ENCODE results near the gene WNT4.

The WNT4 gene

GRCh38 chr1:22179197-22179803, 36.4 kb upstream of the WNT4 start:
- Histone ChIP-seq H3K27ac (no peak overlapping the region), H3K4me1 (ENCODE audit: control insufficient read depth in 1 of 2, insufficient read depth in 1 of 2, low read depth in 1 of 2, low read length in 1 of 2) (no peaks in the 10 kb centered on the region), H3K36me3 (no peaks in the 10 kb centered on the region), H3K4me3 (ENCODE audit: low read depth in 1 of 2, low read length in 1 of 2) (no peak overlapping the region), H3K9me3 (no peaks in the 10 kb centered on the region), H3K27me3 (peaks cover 20% of the 10 kb centered on the region)
- TF ChIP-seq CTCF (IDR thresholded peaks at IDR 0.05), result no peak

- Histone ChIP-seq H3K9me3 (no peaks in the 10 kb centered on the region), H3K36me3 (no peaks in the 10 kb centered on the region), H3K27me3 (peaks cover 7% of the 10 kb centered on the region), H3K4me3 (ENCODE audit: low read depth in 1 of 2, low read length in 1 of 2) (no peak overlapping the region), H3K4me1 (ENCODE audit: control insufficient read depth in 1 of 2, insufficient read depth in 1 of 2, low read depth in 1 of 2, low read length in 1 of 2) (no peaks in the 10 kb centered on the region), H3K27ac (no peak overlapping the region)
- TF ChIP-seq CTCF (IDR thresholded peaks at IDR 0.05), result no peak
These were observed 34.6 kb upstream of the WNT4 start for GRCh38 chr1:22177354-22178003.

- H3K9me3 ChIP-seq, result no peaks in the 10 kb centered on the region
- no peaks in the 10 kb centered on the region for H3K36me3 ChIP-seq
- no peaks in the 10 kb centered on the region for H3K27me3 ChIP-seq
- no peak overlapping the region for H3K4me3 ChIP-seq (ENCODE audit: low read depth in 1 of 2, low read length in 1 of 2)
- no peak for TF ChIP-seq CTCF (IDR thresholded peaks at IDR 0.05)
- H3K27ac ChIP-seq, result no peak overlapping the region
- H3K4me1 ChIP-seq (ENCODE audit: control insufficient read depth in 1 of 2, insufficient read depth in 1 of 2, low read depth in 1 of 2, low read length in 1 of 2), result no peaks in the 10 kb centered on the region
These were observed 33.4 kb upstream of the WNT4 start for GRCh38 chr1:22176258-22176657.

GRCh38 chr1:22174446-22175220, 31.7 kb upstream of the WNT4 start:
- Histone ChIP-seq H3K4me3 (ENCODE audit: low read depth in 1 of 2, low read length in 1 of 2) (no peak overlapping the region), H3K27ac (no peak overlapping the region), H3K4me1 (ENCODE audit: control insufficient read depth in 1 of 2, insufficient read depth in 1 of 2, low read depth in 1 of 2, low read length in 1 of 2) (no peaks in the 10 kb centered on the region), H3K36me3 (no peaks in the 10 kb centered on the region), H3K9me3 (no peaks in the 10 kb centered on the region), H3K27me3 (no peaks in the 10 kb centered on the region)
- TF ChIP-seq CTCF (IDR thresholded peaks at IDR 0.05), result no peak

- Histone ChIP-seq H3K27me3 (no peaks in the 10 kb centered on the region), H3K9me3 (no peaks in the 10 kb centered on the region), H3K27ac (no peak overlapping the region), H3K4me1 (ENCODE audit: control insufficient read depth in 1 of 2, insufficient read depth in 1 of 2, low read depth in 1 of 2, low read length in 1 of 2) (no peaks in the 10 kb centered on the region), H3K4me3 (ENCODE audit: low read depth in 1 of 2, low read length in 1 of 2) (no peak overlapping the region), H3K36me3 (no peaks in the 10 kb centered on the region)
- TF ChIP-seq CTCF (IDR thresholded peaks at IDR 0.05), result no peak
These were observed 29.2 kb upstream of the WNT4 start for GRCh38 chr1:22171951-22172715.
